ENCODE results near the gene SLC2A5. TPM values are rescaled to one million over a fixed set of nuclear protein-coding genes. Genes with fewer than 3 reads are reported as not detected.
"Not testable (repeated sequence)": the region's sequence is repeated elsewhere in the genome, so short reads cannot be mapped to it uniquely, and the experiment has no call there.

SLC2A5 gene
- total and polyA plus RNA-seq, 2 donors (not counting 3 experiments of a cell fraction or from before 2014, with no cell fraction given) = not detected

GRCh38 chr1:9004031-9004699, 65.3 kb downstream of the SLC2A5 start:
- dilution Hi-C loops (cut with MboI; ENCODE audit: extremely low pct_ligation_motif_present, low sequenced_read_pairs) = no loop called here
- no peaks in the 10 kb centered on the region for H3K79me2 ChIP-seq (ENCODE audit: control insufficient read depth, insufficient read depth, low read length)
- H4K20me1 ChIP-seq (replicated peaks; ENCODE audit: control insufficient read depth, extremely low read depth, insufficient read depth, low read length) = no peaks in the 10 kb centered on the region
- no peaks in the 10 kb centered on the region for H3K36me3 ChIP-seq (ENCODE audit: control insufficient read depth in 2 of 2, extremely low read depth in 1 of 2, insufficient read depth in 2 of 2, low read length in 2 of 2)
- no peak overlapping the region for H3K9ac ChIP-seq (replicated peaks; ENCODE audit: extremely low read depth, insufficient read depth, low read length)
- FAIRE-seq = no peak
- no peak for DNase-seq (ENCODE audit: low read depth, low spot score)
- no peak overlapping the region for H3K4me3 ChIP-seq (replicated peaks in 1 of 3; ENCODE audit: insufficient read depth in 1 of 3, low read depth in 1 of 3, low read length in 3 of 3)
- H3K4me1 ChIP-seq (ENCODE audit: control insufficient read depth, extremely low read depth, insufficient read depth, low read length) = no peaks in the 10 kb centered on the region
- BruUV-seq (replicated peaks) = no TSS peak
- H3K9me3 ChIP-seq (replicated peaks; ENCODE audit: control insufficient read depth, insufficient read depth, low read length) = no peaks in the 10 kb centered on the region
- ChIA-PET CTCF (interaction anchor here (0.7 to 3.7 kb wide), 35 partner anchors 8 to 230 kb away, joined by 3 to 371 read pairs (median 14); partner anchors contain the start of genes H6PD and SLC2A7), POLR2A (no interaction called here)
- H3K4me2 ChIP-seq (ENCODE audit: insufficient read depth, low read length) = no peak overlapping the region
- no peak overlapping the region for H2AFZ ChIP-seq (ENCODE audit: low read depth, low read length)
- intact Hi-C loops (cut with micrococcal nuclease) = loop anchor here (2.0 to 10.0 kb wide), 2 partner anchors 15 to 191 kb away; no protein-coding TSS in a partner anchor
- TF ChIP-seq JUN (IDR thresholded peaks at IDR 0.05; ENCODE audit: borderline replicate concordance, insufficient read depth, insufficient read length, low read depth) = no peak
- TF ChIP-seq FOS (IDR thresholded peaks at IDR 0.05; ENCODE audit: borderline replicate concordance, insufficient read depth, low read length) = no peak
- no peak for TF ChIP-seq GATA2 (IDR thresholded peaks at IDR 0.05; ENCODE audit: insufficient read depth, insufficient read length, low read depth, low read length)
- no peak for TF ChIP-seq EZH2 (IDR thresholded peaks at IDR 0.05; ENCODE audit: borderline replicate concordance, low read depth, low read length, severe bottlenecking)
- no peak for TF ChIP-seq CTCF (IDR thresholded peaks at IDR 0.05; ENCODE audit: extremely low read depth in 1 of 2, insufficient read depth in 1 of 2, low read depth in 1 of 2, low read length in 2 of 2)
- no peak for TF ChIP-seq POLR2A (IDR thresholded peaks at IDR 0.05; ENCODE audit: low read depth, low read length)
- TF ChIP-seq MYC (IDR thresholded peaks at IDR 0.05; ENCODE audit: low read depth, low read length) = no peak
- no peak for TF ChIP-seq MAX (IDR thresholded peaks at IDR 0.05; ENCODE audit: insufficient read depth, insufficient read length)
- no peak for TF ChIP-seq POLR2AphosphoS5 (IDR thresholded peaks at IDR 0.05; ENCODE audit: insufficient read depth, low read depth, low read length)
- no peaks in the 10 kb centered on the region for H3K9me1 ChIP-seq (replicated peaks; ENCODE audit: control insufficient read depth, extremely low read depth, insufficient read depth, low read length)
- peaks cover 0 to 7% of the 10 kb centered on the region in 2 experiments for H3K27me3 ChIP-seq (ENCODE audit: control insufficient read depth in 2 of 2, insufficient read depth in 2 of 2, low read length in 2 of 2)
- no peak overlapping the region for H3K27ac ChIP-seq (ENCODE audit: insufficient read depth, low read depth, low read length)

- intact Hi-C loops (cut with micrococcal nuclease) = loop anchor here (10.0 kb wide), 1 partner anchor 193 kb away; no protein-coding TSS in a partner anchor
- BruUV-seq (replicated peaks); H4K20me1 ChIP-seq (replicated peaks; ENCODE audit: control insufficient read depth, extremely low read depth, insufficient read depth, low read length); H3K27me3 ChIP-seq (ENCODE audit: control insufficient read depth in 2 of 2, insufficient read depth in 2 of 2, low read length in 2 of 2); H3K4me2 ChIP-seq (ENCODE audit: insufficient read depth, low read length); H3K79me2 ChIP-seq (ENCODE audit: control insufficient read depth, insufficient read depth, low read length); CTCF ChIA-PET; DNase-seq (ENCODE audit: low read depth, low spot score); FAIRE-seq; H3K4me1 ChIP-seq (ENCODE audit: control insufficient read depth, extremely low read depth, insufficient read depth, low read length); H3K36me3 ChIP-seq (ENCODE audit: control insufficient read depth in 2 of 2, extremely low read depth in 1 of 2, insufficient read depth in 2 of 2, low read length in 2 of 2); H3K9me1 ChIP-seq (replicated peaks; ENCODE audit: control insufficient read depth, extremely low read depth, insufficient read depth, low read length); H3K9me3 ChIP-seq (replicated peaks; ENCODE audit: control insufficient read depth, insufficient read depth, low read length); H3K9ac ChIP-seq (replicated peaks; ENCODE audit: extremely low read depth, insufficient read depth, low read length); H3K27ac ChIP-seq (ENCODE audit: insufficient read depth, low read depth, low read length); H2AFZ ChIP-seq (ENCODE audit: low read depth, low read length); dilution Hi-C loops (cut with MboI; ENCODE audit: extremely low pct_ligation_motif_present, low sequenced_read_pairs); H3K4me3 ChIP-seq (replicated peaks in 1 of 3; ENCODE audit: insufficient read depth in 1 of 3, low read depth in 1 of 3, low read length in 3 of 3); POLR2A ChIA-PET: not testable (repeated sequence)
Measured at GRCh38 chr1:9002215-9002560, 67.2 kb downstream of the SLC2A5 start.

All from endothelial cell of umbilical vein (primary cell).